Measurements from ENCODE around the gene FAM9C. TPM values are rescaled to one million over a fixed set of nuclear protein-coding genes. Genes with fewer than 3 reads are reported as not detected.
A peak's percentile ranks its signal among the peaks of the same experiment; 100 is the strongest.

The FAM9C gene
- polyA plus RNA-seq, 1 donor (not counting 4 experiments of a cell fraction or from before 2014, with no cell fraction given): not detected

DNA sequence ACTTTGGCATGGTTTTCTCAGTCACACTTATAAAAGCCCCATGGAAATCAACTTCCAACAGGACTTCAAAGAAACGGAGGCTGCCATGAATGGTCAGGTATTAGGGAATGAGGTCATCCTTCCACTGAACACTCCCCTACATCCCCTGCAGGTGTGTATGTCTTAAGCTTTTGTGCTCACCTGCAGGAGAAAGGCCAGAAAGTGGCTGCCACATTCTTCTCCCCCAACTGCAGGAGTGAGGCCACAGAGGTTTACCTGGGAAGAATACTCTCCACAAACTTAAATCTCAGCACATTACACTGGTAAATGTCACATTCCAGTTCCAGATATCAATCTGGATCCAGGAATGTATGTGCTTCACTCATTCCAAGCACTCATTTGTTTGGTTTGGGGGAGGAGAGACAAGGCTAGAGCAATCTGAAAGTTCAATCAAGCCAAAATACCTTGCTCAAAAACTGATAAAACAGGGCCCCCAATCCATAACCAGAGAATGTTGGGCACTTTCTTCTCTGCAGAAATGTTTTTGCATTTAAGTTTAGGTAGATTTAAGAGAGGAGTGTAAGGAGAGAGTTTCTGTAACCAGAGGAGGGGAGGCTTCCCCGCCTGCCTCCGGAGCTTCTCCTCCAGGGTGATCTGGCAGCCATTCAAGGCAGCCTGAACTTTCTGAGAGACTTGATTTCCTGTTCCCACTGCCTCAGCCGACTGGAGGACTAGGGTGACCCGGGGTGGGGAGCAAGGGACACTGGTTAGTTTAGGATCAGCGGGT is 15.4 kb downstream of the FAM9C start:
- no peaks in the 10 kb centered on the region for H3K79me2 ChIP-seq (ENCODE audit: control insufficient read depth, insufficient read depth, low read length)
- peak overlapping the region; percentile 39 for H3K27ac ChIP-seq (ENCODE audit: control insufficient read depth, insufficient read depth, low read length)
- H3K4me3 ChIP-seq (ENCODE audit: control insufficient read depth in 2 of 3, extremely low read depth in 1 of 3, insufficient read depth in 2 of 3, low read depth in 1 of 3, low read length in 3 of 3): no peak overlapping the region
- no peaks in the 10 kb centered on the region for H3K9me3 ChIP-seq (ENCODE audit: control insufficient read depth, low read depth, low read length)
- peak overlapping the region; percentile 55 for H2AFZ ChIP-seq (ENCODE audit: control insufficient read depth, low read length)
- TF ChIP-seq EZH2 (IDR thresholded peaks at IDR 0.05; ENCODE audit: low read length): no peak
- TF ChIP-seq, protein P1, sequence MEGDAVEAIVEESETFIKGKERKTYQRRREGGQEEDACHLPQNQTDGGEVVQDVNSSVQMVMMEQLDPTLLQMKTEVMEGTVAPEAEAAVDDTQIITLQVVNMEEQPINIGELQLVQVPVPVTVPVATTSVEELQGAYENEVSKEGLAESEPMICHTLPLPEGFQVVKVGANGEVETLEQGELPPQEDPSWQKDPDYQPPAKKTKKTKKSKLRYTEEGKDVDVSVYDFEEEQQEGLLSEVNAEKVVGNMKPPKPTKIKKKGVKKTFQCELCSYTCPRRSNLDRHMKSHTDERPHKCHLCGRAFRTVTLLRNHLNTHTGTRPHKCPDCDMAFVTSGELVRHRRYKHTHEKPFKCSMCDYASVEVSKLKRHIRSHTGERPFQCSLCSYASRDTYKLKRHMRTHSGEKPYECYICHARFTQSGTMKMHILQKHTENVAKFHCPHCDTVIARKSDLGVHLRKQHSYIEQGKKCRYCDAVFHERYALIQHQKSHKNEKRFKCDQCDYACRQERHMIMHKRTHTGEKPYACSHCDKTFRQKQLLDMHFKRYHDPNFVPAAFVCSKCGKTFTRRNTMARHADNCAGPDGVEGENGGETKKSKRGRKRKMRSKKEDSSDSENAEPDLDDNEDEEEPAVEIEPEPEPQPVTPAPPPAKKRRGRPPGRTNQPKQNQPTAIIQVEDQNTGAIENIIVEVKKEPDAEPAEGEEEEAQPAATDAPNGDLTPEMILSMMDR (optimal IDR thresholded peaks at IDR 0.05 in 1 of 3, IDR thresholded peaks at IDR 0.05 in 1 of 3, conservative IDR thresholded peaks at IDR 0.05 in 1 of 3; ENCODE audit: extremely low read depth in 1 of 3, insufficient read depth in 2 of 3, low read length in 3 of 3): no peak
- peak overlapping the region; percentile 61 for H3K4me2 ChIP-seq (ENCODE audit: control insufficient read depth, extremely low read depth, insufficient read depth, low read depth, low read length)
- peaks cover 17% of the 10 kb centered on the region for H3K4me1 ChIP-seq (ENCODE audit: control insufficient read depth, extremely low read depth, insufficient read depth, low read length)
- H3K36me3 ChIP-seq (ENCODE audit: control insufficient read depth in 2 of 2, extremely low read depth in 1 of 2, insufficient read depth in 2 of 2, low read length in 2 of 2): no peaks in the 10 kb centered on the region
- dilution Hi-C loops (cut with MboI; ENCODE audit: extremely low pct_ligation_motif_present, low sequenced_read_pairs): no loop called here
- FAIRE-seq: peak; percentile 67
- no peak for DNase-seq (ENCODE audit: low read depth, low spot score)
- H4K20me1 ChIP-seq (ENCODE audit: control insufficient read depth, extremely low read depth, insufficient read depth, low read length): no peaks in the 10 kb centered on the region
- H3K27me3 ChIP-seq (ENCODE audit: control insufficient read depth, extremely low read depth, insufficient read depth, low read length): no peaks in the 10 kb centered on the region
- peak overlapping the region; percentile 33 for H3K9ac ChIP-seq (ENCODE audit: control insufficient read depth, extremely low read depth, insufficient read depth, low read length)
- no peaks in the 10 kb centered on the region for H3K9me1 ChIP-seq (ENCODE audit: control insufficient read depth, extremely low read depth, insufficient read depth, low read length)

DNA sequence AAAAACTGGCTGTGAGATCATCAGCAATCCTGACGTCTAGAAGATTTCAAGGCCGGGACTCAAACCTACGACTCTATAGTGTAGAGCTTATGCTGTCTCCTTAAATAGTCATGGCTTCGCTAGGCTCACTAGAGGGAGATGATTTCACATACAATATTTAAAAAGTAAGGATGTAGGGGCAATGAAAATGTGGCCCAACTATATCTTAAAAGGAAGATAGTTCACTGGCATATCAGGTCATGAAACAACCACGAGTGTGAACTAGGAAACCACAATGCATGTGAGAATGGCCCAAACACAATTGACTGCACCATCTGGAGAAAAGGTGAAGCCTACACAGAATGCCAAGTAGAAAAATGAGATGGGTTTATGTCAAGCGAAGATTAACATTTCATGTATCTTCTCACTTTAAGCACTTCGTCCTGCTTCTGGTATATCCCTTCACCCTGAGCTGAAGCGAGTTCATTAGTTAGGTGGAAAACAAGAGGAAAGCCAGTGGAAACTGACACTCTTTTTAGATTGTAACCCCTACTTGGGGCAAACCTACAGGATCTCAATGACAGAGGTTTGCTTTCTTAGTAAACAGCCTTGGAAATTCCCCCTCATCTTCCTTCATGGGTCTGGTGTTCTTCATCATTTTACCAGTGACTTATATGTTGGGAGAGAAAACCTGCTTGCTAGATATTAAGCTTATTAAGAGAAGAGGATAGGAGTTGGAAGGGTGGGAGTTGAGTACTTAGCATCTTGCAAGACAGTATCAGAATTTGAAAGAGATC is 17.4 kb downstream of the FAM9C start:
- no peaks in the 10 kb centered on the region for H4K20me1 ChIP-seq (ENCODE audit: control insufficient read depth, extremely low read depth, insufficient read depth, low read length)
- no peaks in the 10 kb centered on the region for H3K36me3 ChIP-seq (ENCODE audit: control insufficient read depth in 2 of 2, extremely low read depth in 1 of 2, insufficient read depth in 2 of 2, low read length in 2 of 2)
- no peaks in the 10 kb centered on the region for H3K9me1 ChIP-seq (ENCODE audit: control insufficient read depth, extremely low read depth, insufficient read depth, low read length)
- FAIRE-seq (no peak), DNase-seq (ENCODE audit: low read depth, low spot score) (no peak)
- H2AFZ ChIP-seq (ENCODE audit: control insufficient read depth, low read length): no peak overlapping the region
- no peak overlapping the region for H3K4me2 ChIP-seq (ENCODE audit: control insufficient read depth, extremely low read depth, insufficient read depth, low read depth, low read length)
- no peaks in the 10 kb centered on the region for H3K9me3 ChIP-seq (ENCODE audit: control insufficient read depth, low read depth, low read length)
- H3K79me2 ChIP-seq (ENCODE audit: control insufficient read depth, insufficient read depth, low read length): no peaks in the 10 kb centered on the region
- peaks cover 17% of the 10 kb centered on the region for H3K4me1 ChIP-seq (ENCODE audit: control insufficient read depth, extremely low read depth, insufficient read depth, low read length)
- H3K27me3 ChIP-seq (ENCODE audit: control insufficient read depth, extremely low read depth, insufficient read depth, low read length): no peaks in the 10 kb centered on the region
- no peak overlapping the region for H3K27ac ChIP-seq (ENCODE audit: control insufficient read depth, insufficient read depth, low read length)
- TF ChIP-seq EZH2 (IDR thresholded peaks at IDR 0.05; ENCODE audit: low read length): no peak
- TF ChIP-seq, protein P1 (optimal IDR thresholded peaks at IDR 0.05 in 1 of 3, IDR thresholded peaks at IDR 0.05 in 1 of 3, conservative IDR thresholded peaks at IDR 0.05 in 1 of 3; ENCODE audit: extremely low read depth in 1 of 3, insufficient read depth in 2 of 3, low read length in 3 of 3): no peak
- dilution Hi-C loops (cut with MboI; ENCODE audit: extremely low pct_ligation_motif_present, low sequenced_read_pairs): no loop called here
- H3K4me3 ChIP-seq (ENCODE audit: control insufficient read depth in 2 of 3, extremely low read depth in 1 of 3, insufficient read depth in 2 of 3, low read depth in 1 of 3, low read length in 3 of 3): no peak overlapping the region
- H3K9ac ChIP-seq (ENCODE audit: control insufficient read depth, extremely low read depth, insufficient read depth, low read length): no peak overlapping the region
